Activated CD8-positive, alpha-beta memory T cell treated with anti-CD3 and anti-CD28 coated beads, Interleukin-2, amount 50 U/mL, for 24 hours (primary cell): Measurements from ENCODE around the gene TRIM47.

Experiments
- DNase-seq: peaks from one replicate; pipeline ENCODE4 v3.0.0-alpha.2; 2020; ENCODE audit errors: extremely low read depth

The TRIM47 gene

GRCh38 chr17:75846692-75847613 is 31.4 kb downstream of the TRIM47 start:
- DNase-seq, result no peak

GRCh38 chr17:75845933-75846691 is 32.3 kb downstream of the TRIM47 start:
- no peak for DNase-seq

GRCh38 chr17:75845058-75845711 is 33.2 kb downstream of the TRIM47 start:
- DNase-seq, result no peak

DNA sequence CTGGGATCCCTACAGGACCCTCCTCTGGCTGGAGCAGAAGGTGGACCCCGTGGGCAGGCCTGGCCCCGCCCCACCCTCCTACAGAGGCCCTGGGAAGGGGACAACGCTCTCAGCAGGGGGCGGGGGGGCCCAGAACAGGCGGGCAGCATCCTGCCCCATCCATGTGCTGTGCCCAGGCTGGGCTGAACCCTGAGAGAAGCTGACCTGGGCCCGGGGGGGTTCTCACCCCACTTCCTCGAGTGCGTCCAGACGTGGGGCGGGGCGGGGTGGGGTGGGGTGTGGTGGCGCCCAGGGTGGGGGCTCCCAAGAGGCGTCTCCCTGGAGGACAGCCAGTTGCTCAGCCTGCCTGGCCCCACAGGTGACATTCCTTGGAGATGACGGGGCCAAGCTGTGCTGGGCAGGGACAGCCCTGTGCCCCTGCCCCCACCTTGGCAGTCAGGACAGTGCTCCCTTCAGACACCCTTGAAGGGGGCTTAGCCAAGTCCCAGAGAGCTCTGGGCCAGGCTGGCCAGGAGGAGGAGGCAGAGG is 33.8 kb downstream of the TRIM47 start:
- DNase-seq, result no peak

DNA sequence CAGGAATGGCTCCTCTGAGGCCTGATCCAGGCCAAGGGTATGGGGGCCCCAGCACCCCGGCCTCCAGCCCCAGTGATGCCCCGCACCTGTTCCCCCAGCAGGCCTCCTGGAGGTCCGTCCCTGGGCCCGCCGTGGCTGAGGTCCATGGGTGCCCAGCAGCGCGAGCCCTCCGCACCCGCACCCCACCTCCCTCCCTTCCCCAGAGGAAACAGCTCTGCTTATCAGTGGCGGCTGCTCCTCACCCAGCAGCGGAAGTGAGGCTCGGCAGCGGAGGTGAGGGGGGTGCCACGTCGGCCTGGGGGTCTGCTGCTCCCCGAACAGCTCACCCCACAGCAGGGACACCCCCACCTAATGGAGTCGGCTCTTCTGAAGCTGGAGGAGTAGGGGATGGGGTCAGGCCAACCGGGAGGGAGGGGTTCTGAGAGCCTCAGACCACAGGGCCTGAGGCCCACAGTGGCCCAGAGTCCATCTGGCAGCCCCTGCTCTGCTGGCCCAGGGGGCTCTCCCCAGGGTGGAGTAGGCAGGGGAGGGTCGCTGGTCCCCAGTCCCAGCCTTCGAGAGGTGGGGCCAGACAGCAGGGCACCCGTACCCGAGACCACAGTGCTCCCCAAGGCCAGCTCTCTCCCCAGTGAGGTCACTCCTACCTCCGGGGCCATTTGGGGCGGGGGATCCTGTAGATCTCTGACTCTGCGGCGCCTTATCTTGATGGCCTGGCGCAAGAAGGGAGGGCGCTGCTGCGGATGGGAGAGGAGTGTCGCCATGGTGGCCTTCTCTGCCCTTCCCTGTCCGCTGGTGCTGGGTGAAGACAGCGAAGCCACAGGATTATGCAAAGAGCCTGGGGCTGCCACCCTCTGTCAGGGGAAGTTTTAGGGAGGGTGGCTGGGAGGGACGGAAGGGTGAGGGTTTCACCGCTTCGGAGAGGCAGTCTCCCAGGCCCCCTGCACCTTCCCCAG is 34.5 kb downstream of the TRIM47 start, which contains the start of gene UNC13D:
Gene UNC13D, minus strand, starts transcription at position 828 of the 953 bp plus-strand sequence. Its CDS starts 67 bp downstream, at position 761.
- no peak for DNase-seq

DNA sequence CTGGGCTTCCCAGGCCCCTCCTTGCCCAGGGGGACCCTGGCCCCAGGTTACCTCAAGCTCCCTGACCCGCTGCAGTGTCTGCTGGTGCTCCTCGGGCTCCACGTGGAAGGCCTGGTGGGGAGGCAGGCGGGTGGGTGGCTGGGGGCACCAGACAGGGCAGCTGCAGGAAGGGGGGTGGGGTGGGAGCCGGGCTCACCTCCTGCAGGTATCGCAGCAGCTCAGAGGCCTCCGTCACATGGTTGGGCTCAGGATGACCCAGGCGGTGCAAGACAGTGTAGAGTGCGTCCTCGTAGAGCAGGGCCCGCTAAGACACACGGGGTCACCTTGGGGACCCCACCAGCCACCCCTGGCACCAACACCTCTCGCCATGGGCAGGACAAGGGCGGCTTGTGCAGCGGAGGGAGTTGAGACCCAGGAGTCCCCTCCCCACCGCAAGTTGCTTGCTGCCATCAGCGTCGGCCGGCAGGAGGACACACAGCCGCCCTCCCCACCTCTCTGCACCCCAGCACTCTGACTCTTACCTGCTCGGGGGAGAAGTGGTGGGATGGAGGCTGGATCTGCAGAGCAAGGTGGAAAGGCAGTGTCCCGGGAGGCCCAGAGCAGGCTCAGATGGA is 35.3 kb downstream of the TRIM47 start:
- DNase-seq, result no peak

GRCh38 chr17:75842411-75842810 is 36.0 kb downstream of the TRIM47 start:
- no peak for DNase-seq

DNA sequence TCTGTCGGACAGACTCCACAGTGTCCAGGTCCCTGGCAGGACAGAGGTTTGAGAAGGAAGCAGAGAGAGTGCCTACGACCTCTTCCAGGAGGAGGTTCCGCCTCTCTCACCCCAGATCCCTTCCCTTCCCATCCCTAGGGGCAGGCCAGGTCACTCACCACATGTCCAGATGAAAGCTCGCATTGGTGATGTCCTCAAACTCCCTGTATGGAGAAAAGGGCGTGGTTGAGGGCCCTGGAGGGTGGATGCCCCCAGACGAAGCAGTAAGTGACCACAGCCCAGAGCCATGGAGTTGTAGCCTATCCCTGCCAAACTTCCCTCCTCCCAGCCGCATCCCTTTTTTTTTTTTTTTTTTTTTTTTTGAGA is 37.6 kb downstream of the TRIM47 start:
- DNase-seq, result no peak

DNA sequence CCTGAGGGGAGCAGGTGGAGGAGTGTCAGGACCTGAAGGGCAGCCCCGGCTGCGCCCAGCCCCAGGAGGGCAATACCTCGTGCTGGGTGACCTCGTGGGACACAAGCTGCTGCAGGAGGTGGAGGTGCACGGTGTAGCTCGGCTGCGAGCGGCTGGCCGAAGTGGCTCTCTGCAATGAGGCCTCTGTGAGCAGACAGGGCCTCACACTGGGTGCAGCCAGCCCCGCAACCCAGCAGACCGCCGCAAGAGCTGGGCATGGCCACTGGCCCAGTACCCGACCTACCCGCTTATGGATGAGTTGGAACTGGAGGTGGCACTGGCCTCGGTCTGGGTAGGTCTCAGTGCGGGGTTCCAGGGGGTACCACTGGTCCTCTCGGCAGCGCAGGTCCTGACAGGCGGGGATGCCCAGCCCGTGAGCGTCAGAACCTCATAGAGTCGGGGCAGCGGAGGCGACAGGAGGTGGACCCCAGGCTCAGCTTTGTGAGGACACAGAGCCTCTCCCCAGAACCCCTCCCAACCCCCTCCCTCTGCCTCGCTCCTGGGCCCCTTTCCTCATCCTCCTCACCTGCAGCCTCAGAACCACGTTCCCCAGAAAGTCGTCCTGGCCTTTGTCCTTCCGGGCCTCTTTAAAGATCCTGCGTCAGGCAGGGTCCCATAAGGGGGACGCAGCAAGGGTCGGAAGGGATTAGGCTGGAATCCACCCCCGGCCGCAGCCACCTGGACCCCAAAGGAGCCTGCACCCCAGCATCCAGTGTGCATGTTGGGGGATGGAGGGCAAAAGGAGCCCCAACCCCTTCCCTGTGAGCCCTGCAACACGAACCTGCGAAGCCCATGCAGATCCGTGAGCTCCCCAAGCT is 38.2 kb downstream of the TRIM47 start:
- DNase-seq, result no peak

- no peak for DNase-seq
Observed at GRCh38 chr17:75838410-75838809, 40.0 kb downstream of the TRIM47 start.

DNA sequence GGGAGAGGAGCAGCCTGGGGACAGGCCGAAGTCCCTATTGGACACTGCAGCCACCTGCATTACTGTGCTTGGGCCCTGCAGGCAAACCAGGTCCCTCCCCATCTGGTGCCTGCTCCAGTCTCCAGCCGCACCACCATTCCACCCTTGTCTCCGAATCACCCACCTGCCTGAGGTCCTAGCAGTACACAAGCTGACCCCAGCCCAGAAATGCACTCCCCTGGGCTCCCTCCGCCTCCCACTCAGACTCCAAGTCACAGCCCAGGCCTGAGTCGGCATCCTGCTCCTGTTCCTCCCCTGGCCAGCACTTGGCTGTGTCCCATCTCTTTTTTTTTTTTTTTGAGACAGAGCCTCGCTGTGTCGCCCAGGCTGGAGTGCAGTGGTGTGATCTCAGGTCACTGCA is 40.5 kb downstream of the TRIM47 start:
- DNase-seq, result no peak

DNA sequence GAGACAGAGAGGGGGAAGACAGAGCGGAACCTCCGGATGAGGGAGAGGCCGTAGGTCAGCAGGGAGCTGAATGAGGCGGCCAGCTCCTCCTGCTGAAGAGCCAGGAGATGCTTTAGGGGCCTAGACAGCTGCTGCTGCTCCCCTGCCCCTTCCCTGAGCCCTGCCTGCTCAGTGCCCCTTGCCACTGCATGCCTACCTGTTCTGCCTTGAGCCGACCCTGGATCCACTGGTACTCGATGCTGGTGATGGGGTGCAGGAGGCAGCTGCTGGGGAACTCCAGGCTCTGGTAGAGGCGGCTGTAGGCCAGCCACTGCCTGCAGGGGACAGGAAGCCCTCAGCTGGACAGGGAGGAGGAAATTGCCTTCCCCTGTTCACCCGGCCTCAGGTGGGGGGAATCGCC is 41.8 kb downstream of the TRIM47 start:
- DNase-seq, result no peak

DNA sequence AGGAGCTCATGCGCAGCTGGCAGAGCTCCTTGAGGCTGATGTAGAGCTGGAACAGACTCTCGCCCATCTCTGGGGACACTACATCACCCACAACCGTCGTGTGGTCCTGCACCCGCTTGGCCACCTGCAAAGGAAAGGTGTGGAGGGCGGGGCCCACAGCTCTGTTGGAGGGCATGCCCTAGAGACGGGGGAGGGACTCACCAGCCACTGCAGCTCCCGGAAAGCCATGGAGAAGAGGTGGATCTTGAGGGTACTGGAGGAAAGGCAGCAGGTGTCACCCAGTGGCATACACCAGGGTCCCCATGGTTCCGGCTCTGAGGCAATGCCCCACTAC is 42.8 kb downstream of the TRIM47 start:
- no peak for DNase-seq

GRCh38 chr17:75834928-75835653 is 43.3 kb downstream of the TRIM47 start:
- DNase-seq, result no peak

DNA sequence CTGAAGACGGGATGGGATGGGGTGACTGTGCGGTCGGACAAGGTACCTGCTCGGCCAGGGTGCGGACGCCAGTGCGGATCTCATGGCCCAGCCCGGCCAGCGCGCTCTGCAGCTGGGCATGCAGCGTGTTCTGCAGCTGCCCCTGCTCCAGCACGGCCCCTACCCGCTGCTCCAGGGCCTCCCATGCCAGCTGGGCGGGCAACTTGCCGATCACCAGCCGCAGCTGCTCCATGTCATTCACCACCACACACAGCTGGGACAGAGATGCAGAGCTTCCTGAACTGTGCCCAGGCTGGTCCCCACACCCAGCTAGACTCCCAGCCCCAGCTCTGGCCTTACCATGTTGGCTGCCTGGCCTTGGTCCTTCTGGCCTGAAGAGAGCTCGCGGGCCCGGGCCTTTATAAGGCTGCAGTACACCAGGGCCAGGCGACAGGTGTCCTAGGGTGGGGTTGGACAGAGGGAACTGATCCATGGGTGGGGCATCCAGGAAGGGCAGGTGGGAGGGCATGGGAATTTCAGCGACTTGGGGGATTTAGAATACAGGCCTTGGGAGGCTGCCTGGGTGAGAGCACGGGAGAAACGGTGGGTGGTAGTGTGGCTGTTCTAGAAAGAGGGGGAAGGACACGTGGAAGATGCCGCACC is 44.0 kb downstream of the TRIM47 start:
- DNase-seq, result no peak

GRCh38 chr17:75832652-75833400 is 45.6 kb downstream of the TRIM47 start:
- DNase-seq, result no peak

GRCh38 chr17:75832164-75832651 is 46.2 kb downstream of the TRIM47 start:
- peak; percentile 35 for DNase-seq
